HG02759 (cell line): ENCODE results near the gene CST7.
"Not testable (repeated sequence)": the region's sequence is repeated elsewhere in the genome, so short reads cannot be mapped to it uniquely, and the experiment has no call there.

ENCODE experiments used
- ATAC-seq: cut with Tn5 transposase; IDR thresholded peaks from one replicate; pipeline ENCODE4 v1.9.1; 2021; ENCODE audit warnings: mild to moderate bottlenecking, moderate library complexity; ENCODE audit not compliant: unreplicated experiment

The CST7 gene

GRCh38 chr20:24998631-24999445 lies 49.8 kb downstream of the CST7 start:
- no peak for ATAC-seq

DNA sequence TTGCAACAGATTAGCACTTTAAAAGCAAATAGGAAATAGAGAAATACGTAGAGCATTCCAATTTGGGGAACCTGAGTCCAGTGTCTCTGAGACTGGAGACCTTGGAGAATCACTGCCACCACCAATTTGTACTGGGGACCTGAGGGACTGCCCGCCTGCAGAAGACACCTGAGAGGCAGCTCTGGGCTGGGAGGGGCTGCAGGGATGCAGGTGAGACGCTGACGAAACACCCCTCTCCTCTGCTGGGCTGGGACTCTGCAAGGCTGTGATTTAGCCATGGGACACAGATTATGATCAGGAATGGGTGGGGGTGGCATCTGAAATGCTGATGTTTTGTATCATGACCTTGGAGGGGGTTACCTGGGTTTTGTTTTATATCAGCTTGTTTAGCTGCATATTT lies 50.5 kb downstream of the CST7 start:
- ATAC-seq, result no peak

DNA sequence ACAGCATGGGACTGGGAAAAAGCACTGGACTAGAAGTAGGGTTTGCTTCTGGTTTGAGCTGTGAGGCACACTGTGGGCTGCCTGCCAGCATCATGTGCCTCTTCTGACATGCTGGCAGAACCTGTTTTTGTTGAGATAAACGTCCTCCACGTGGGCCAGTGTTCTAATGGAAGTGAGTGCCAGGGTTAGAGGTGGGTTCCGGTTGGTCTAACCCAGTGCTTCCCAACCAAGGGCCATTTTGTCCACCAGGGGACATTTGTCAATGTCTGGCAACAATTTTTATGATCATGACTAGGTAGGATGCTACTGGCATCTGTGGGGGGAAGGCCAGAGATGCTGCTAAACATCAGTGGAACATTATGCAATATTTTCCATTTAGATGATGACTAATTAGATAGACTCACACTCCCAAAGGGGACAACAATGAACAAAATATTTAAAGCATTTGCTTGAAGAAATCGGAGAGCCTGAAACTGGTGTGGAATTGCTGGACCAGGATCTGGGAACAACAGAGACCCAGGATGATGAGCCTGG lies 51.3 kb downstream of the CST7 start:
- no peak for ATAC-seq

DNA sequence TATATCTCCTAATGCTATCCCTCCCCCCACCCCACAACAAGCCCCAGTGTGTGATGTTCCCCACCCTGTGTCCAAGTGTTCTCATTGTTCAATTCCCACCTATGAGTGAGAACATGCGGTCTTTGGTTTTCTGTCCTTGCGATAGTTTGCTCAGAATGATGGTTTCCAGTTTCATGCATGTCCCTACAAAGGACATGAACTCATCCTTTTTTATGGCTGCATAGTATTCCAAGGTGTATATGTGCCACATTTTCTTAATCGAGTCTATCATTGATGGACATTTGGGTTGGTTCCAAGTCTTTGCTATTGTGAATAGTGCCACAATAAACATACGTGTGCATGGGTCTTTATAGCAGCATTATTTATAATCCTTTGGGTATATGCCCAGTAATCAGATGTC lies 52.3 kb downstream of the CST7 start:
- not testable (repeated sequence) for ATAC-seq

DNA sequence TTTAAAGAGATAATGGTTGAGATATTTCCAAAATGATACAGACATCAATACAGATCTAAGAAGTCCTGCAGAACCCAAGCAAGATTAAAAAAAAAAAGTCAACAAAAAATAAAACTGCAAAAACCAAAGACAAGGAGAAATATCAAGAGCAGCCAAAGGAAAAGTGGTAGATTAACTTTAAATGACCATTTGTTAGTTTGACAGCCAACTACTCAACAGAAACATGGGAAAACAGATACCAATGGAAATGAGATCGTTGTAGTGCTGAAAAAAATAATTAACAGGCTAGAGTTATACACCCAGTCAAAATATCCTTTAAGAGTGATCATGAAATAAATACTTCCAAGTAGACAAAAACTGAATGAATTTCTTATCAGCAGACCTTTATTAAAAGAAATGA lies 53.9 kb downstream of the CST7 start:
- no peak for ATAC-seq

- no peak for ATAC-seq
Observed at GRCh38 chr20:25005220-25005619, 56.2 kb downstream of the CST7 start.

- ATAC-seq, result no peak
Observed at GRCh38 chr20:25005661-25006060, 56.6 kb downstream of the CST7 start.

- no peak for ATAC-seq
Observed at GRCh38 chr20:25006431-25007167, 57.5 kb downstream of the CST7 start.

DNA sequence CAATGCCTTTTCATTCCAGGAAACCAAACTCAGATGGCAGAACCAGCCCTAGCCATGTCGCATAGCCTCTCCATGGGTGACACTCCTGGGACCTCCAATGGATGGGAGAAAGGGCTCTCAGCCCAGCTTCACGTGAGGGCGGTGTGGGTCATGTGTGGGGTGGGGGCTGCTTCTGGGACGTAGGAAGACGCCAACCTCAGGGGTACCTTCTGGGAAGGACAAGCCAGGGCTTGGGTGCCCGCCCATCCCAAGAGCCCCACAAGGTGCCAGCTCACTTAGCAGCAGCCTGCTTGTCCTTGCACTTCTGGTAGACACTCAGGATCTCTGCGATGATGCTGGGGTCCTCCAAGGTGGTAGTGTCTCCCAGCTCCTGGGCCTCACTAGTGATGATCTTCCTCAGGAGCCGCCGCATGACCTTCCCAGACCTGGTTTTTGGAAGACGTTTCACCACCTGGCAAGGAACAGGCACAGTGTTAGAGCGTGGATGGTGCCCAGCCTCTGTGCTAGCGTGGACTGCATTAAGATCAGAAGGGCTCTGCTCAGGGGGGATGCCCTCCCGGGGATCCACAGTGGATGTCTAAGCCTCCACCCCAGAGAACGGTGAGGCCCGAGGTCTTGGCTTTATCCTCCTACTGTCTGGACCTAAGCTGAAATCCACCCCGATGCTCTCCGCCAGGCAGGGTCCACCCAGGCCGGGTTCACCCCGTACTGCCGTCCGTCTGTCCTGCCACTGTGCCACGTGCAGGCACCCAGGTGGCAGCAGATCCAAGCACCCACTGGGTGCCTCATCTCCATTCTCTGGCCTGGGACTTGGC lies 58.6 kb downstream of the CST7 start:
- no peak for ATAC-seq

DNA sequence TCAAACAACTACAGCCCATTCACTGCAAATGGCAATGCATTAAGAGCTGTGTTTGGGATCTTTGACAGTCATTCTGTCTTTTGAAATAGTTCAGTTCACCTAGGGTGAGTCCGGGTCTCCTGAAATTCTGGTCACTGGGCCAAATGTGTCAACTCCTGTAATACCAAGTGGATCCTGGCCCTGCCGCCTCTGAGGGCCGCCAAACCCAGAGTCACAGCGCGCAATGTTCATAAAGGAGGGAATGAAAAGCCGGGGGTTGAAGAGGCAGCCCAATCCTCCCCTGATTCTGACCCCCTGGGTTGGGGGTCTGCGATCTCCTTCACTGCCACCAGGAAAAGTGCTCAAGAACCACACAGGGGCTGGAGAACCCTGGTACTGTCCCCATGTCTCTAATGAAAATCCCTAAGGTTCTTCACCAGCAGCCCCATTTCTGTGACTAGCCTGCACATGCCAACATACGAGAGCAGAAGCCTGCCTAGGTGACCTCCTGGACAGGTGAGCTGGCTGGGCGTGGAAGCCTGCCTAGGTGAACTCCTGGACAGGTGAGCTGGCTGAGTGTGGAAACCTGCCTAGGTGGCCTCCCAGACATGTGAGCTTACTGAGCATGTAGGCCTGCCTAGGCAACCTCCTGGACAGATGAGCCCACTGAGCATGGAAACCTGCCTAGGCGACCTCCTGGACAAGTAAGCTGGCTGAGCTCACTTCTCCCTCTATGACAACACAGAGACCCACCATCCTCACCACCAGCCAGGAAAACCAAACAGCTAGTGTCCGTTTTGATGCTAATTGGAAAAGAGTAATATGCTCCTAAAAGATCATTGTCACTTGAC lies 59.5 kb downstream of the CST7 start:
- ATAC-seq, result no peak
